Kidney glomerular epithelial cell (primary cell): ENCODE data around the gene COL25A1.
"Not testable (repeated sequence)": the region's sequence is repeated elsewhere in the genome, so short reads cannot be mapped to it uniquely, and the experiment has no call there.

Experiments used
- DNase-seq: peaks from one replicate; lab custom pipeline; 2025; lab: John Stamatoyannopoulos, UW

The COL25A1 gene

DNA sequence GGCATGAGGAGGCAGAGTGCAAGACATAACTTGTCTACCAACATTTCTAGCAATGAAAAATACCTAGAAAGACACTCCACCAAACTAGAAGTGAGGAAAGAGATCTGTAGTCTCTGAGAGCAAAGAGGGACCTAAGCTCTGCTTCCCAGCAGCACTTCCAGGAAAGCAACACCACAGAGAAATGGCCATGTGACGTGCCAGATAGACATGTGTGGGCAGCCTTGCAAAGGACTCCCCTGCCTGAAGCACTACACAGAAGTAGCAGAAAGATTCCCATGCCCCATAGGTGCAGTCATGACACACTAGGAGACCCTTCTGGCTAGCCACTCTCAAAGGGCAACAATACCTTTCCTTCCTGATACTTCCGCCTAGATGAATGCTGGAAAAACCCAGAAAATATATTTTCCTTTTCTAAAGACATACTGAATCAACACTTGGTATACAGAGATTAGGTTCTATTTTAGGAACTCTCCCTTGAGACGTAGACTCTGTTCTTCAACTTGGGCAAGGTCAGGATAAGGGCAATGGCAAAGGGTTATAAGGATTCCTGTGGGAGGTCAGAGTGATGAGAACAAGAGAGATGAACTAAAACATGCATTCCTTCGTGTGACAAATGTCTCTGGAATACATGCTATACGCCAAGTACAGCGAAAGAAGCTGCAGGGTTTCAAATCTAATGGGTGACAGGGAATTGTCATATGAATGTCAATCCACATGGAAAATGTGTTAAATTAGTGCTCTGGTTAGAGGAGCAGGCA, 352.1 kb downstream of the COL25A1 start:
- no peak for DNase-seq

DNA sequence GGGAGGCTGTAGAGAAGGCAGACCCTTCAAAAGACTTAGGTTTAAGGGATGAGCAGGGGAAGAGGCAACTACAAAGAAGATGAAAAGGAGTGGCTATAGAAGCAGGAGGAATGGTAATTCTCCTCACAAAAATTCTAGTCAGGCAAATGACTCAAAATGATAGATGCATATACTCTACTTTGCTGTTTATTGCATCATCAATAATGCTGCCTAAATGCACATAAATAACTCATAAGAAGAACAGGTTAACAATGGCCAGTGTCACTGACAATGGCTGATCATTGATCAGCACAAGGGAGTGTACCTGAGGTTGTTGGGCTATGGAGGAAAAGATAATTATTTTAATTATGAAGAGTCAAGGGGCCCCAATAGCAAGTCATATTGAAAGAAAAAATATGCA, 354.9 kb downstream of the COL25A1 start:
- no peak for DNase-seq

DNA sequence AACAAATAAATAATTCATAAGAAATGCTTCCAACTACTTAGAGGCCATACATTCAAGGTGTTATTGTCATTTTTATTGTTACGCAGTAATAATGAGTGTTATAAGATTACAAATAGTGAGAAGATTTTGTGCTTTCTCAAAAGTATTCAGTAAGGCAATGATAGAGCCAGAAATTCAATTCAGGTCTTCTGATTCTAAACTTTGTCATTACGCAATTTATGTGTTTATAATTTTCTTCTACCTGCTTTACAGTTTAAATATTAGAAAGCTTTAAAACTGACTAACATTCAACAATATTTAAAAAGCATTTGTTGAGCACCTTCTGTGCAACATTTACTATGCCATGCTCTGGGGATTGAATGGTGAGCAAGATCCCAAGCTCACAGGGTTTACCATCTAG, 356.2 kb downstream of the COL25A1 start:
- no peak for DNase-seq

DNA sequence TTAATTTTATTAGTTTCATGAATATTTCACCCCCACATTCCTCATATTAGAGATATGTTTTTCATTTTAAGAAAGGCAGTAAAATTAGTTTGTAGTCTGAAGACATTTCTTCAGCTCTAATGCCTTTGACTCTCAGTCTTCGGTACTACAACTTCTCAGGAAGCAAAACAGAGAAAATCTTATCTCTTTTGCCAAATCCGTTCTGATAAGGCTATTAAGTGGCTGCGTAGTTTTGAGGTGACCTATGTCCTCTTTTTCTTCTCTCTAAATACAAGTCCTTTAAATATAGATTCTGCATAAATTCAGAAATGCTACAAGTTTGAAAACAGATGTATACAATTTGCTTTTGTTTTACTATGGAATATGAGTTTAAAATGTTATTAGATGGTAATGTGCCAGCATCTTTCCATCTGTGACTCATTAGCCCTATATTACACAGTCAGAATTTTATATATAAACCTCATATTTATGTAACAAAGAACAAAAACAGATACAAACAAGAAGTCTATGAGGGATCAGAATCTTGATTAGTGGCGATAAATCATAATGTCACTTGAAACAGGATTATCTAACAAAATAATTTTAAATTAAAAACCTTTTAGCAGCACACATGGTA, 358.4 kb downstream of the COL25A1 start:
- DNase-seq: no peak

DNA sequence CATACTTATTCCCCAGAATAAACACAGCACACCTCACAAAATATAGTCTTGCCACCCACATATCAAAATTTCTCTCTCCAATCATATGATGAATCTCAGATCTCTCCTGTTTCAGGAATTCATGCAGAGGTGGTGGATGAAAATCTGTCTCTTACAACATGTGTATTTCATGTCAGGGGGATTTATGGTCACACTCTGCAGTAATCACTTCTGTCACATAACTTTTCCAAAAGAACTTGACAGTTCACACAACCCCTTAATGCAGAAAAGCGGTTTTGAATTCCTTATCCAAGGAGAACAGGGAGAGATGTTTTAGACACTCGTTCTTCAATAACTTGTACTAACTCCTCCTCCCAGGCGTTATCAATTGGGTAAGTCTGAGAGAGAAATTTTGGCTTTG, 359.1 kb downstream of the COL25A1 start:
- no peak for DNase-seq

DNA sequence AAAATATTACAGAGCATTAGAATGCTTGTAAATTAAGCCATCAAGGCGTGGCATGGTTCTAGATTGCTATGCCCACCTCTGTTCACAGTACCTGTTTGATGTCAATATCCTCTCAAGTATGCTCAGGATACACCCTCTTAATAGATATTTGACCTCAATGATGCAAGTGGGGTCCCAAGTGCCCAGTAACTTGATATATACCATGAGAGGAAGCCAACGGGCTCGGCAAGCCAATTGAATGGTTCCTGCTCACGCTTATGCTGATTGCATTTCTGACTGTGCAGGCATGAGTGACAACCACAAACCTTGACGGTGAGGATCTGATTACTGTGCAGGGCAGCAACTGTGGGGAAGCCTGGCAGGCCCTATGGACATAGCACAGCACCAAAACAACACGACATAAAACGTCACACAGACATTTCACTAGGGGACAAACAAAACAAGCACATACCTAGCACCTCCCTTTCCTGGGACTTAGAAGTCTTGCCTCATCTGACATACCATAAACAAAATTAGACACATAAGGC, 360.5 kb downstream of the COL25A1 start:
- no peak for DNase-seq

DNA sequence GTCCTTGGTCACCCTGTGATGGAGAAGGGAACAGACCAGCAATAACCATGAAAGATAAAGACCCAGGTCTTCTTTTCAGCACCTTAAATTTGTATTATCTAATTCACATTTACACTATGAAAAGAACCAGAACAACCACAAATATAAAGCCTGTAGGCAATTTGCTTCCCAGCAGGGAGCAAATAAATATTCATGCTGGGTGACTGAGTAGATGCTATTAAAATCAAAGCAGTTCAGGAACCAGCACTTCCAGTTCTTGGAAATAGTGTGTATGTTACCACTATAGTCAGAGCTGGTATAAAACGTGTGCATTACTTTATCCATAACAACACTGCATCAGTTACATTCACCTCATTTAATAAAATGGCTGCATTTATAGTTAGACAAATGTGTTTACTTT, 361.8 kb downstream of the COL25A1 start:
- no peak for DNase-seq

DNA sequence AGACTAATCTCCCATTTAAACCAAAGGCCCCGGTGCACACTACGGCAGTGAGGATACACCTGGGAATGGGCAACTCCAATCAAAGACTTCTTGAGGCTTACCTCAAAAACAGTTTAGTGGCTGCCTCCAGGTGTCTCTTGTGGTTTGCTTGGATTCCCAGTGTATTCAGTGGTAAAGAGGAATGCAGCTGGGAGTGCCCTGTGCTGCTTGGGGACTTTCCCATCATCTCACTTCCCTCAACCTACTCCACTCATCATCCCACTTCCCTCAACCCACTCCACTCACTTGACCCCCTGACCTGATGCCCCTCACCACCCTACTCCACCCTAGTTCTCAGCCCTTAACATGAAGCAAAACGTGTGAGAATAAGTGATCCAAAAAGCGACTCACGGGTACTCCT, 362.3 kb downstream of the COL25A1 start:
- peak; percentile 6 for DNase-seq

DNA sequence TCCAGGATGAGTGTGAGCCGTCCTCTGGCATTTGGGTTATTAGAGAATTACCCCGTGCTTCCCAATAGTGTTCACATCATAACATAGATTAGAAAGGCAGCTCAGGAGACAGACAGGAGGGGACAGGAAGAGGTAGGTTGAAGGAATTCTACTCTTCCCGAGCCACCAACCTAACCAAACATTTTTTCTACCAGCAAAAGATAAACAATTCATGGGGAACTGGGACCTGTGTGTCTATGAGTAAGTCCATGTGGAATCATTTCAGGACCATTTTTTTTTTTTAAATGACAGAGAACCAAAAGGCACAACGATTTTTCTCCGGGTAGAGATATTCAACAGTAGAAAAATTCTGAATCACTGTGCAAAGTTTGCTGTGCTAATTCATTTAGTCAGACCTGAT, 365.4 kb downstream of the COL25A1 start:
- DNase-seq: no peak

DNA sequence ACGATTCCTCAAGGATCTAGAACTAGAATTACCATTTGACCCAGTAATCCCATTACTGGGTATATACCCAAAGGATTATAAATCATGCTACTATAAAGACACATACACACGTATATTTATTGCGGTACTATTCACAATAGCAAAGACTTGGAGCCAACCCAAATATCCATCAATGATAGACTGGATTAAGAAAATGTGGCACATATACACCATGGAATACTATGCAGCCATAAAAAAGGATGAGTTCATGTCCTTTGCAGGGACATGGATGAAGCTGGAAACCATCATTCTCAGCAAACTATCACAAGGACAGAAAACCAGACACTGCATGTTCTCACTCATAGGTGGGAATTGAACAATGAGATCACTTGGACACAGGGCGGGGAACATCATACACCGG, 368.5 kb downstream of the COL25A1 start:
- not testable (repeated sequence) for DNase-seq

DNA sequence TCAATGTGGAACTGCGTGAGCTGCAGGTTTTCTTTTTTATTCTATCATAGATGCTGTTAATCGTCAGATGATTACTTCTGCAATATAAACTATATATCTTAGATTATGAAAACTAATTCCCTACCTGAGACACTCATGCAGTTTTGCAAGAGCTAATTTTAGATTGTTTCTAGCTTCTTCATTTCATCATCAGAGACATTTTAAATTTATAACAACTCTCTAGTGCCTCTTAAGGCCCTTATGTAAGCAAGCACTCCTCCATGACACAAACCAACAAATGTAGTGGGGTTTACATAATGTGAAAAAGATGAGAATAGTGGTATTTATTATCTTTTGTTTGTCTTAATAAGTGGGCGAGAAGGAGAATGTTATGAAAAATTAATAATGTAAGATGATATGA, 369.4 kb downstream of the COL25A1 start:
- DNase-seq: no peak

DNA sequence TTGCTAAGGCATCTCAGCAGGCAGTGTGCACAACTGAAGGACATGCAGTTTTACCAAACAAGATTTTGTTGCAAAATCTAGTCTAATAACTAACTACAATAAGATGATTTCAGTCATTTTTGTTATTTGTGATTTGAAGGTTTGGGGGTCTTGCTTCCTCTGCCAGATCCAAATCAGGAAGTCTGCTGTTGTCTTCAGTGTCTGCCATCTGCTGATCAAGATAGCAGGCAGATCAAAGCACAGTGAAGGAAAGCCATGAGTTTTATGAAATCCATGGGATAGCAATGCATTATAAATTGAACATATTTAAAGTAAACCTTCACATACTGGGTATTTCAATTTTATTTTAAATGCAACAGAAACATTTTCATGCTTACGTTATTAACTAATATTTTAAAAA, 370.5 kb downstream of the COL25A1 start:
- no peak for DNase-seq

DNA sequence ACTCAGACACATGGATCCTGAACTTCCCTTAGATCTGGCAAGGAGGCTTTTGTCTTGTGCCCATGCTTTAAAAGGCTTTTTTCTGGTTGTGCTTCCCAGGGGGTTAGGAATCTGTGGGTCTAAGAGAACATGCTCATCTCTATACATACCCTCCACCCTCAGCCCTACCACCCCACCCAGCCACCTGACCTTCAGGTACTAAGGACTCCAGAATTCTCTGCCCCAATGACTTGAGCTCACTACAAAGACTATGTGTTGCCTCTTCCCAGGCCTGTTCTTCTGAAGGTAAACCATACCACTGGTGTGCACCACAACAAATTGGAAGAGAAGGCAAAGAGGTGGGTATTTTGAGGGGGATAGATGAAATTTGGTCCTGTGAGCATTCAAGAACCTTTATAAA, 372.3 kb downstream of the COL25A1 start:
- no peak for DNase-seq

DNA sequence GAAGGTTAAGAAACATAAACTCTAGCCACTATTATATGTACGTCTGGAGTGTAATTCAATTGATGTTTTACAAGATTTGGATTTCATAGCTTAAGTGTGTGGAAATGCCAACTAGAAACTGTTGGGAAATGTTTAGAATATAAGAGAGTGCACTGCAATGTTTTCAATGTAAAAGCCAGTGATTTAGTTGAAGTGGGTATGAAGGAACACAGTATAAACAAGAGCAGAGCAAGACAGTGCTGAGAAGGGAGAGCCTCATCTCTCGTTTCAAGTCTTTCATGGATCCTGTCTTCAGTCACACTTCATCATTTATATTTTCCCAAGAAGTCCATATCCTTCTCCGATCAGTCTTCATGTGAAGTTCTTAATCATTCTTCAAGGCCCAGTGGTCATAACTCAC, 375.7 kb downstream of the COL25A1 start:
- no peak for DNase-seq

DNA sequence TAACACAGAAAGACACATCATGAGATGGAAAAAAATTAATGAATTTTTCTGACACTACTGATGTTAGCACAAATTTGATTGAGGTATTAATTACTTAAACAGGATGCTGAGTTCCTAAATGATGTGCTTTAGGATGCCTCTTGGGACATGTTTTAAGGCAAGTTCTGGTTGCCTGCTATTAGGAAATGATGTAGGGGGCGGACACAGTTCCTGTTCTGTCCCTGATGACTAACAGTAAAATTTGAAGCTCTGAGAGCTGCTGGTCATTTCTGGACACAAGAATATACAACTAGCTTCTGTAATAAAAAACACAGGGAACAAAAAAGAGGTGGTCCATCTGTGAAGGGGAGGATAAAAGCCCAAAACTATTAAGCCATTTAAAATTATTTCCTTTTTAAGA, 376.4 kb downstream of the COL25A1 start:
- DNase-seq: no peak

DNA sequence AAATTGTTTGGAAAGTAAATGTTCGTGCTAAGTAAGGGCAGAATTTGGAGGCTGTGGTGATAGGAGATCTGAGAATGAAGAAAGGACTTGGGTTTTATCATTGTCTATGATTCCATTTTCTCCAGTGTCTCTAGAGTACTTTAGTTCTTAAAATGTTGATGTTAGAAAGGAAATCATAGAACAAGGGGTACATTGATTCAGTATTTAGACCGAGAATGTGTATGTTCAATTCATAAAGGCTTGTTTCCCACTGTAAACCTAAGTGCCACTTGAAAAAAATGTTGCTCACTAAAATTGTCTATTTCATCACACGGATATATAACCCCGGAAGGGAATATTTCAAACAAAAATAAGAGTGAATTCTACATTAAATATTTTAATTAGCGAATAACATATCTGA, 380.3 kb downstream of the COL25A1 start:
- no peak for DNase-seq

DNA sequence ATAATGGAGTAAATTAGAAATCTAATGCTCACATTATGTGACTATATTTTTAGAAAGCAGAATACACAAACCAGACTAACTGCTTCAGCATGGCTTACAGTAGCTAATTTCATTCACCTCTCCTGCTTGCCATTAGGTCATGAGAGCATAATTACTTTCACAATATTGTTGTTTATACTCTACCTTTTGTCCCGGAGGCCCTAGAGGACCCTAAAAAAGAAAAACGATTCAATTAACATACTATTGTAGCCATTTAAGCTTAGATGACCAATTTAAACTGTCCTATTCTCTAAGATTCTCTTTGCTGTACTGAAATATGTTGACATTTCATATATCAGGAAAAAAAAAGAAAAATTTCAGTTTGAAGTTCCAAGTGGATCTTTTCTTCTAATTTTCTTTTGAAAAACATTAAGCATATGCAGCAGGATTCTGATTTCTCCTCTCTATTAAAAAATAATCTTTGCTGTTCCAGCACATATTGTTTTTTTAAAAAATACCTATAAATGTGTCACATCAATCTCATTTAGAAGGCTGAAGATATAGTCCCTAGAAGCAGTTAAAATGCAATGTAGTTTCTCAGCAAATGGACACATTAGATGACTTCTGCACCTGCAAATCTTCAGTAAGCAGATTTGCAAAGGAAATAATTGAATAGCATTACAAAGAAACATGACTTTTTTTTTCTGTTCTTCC, 381.9 kb downstream of the COL25A1 start:
- no peak for DNase-seq

DNA sequence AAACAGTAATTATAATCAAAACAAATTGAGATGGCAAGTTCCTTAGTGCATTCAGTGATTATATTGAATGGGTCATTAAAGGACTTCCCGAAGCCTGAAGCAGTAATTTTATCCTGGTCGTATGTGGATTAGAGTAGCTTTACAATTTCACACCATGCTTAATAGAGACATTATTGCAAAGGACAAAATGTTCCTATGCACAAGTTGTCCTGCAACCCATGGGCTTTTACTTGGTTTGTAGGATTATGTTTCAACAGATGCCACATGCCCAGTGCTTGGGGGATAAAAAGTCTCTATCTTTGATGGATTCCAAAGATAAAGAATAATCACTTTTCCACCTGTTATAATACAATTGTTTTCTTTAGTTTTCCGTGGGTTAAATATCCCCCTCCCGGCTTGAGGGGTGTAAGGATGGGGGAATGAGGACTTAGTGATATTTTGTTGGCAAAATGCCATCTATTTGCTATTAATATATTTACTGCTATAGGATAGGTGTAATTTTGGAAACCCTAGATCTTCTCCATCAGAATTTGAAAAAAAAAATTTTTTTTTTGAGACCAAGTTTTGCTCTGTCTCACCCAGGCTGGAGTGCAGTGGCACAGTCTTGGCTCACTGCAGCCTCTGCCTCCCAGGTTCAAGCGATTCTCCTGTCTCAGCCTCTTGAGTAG, 383.1 kb downstream of the COL25A1 start:
- no peak for DNase-seq

DNA sequence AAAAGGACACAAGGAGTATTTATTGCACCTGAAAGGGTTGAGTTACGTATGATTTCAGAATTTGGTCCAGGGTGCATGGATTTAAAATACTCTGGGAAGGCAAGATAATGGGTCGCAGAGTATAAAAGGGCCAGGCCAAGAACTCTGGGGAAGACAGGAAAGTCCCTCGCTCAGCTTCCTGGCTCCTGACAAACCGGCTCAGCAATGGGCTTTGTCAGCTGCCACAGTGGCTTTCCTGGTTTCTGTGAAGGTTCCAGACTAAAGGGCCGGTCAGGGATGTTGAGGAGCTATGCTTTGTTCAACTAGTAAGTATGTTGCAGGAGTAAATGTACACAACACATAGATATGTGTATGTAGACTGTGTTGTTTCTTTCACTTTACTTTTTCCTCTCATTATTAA, 385.2 kb downstream of the COL25A1 start:
- no peak for DNase-seq

DNA sequence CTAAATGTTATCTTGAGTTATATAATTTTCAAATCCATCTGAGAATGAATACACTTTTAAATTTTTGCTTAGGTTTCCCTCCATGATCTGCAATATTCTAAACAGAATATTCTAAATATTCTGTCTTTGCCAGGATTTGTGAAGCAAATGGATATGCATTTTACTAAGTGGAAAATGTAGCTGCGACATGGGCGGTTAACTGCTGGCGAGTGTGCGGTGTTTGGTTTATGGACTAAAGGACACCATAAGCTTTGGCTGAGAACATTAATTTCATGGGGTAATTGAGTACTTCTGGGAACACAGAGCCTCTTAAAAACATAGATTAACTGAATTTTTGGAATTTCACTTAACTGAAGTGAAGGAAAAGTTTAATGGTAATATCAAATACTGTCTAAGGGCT, 385.8 kb downstream of the COL25A1 start:
- no peak for DNase-seq

DNA sequence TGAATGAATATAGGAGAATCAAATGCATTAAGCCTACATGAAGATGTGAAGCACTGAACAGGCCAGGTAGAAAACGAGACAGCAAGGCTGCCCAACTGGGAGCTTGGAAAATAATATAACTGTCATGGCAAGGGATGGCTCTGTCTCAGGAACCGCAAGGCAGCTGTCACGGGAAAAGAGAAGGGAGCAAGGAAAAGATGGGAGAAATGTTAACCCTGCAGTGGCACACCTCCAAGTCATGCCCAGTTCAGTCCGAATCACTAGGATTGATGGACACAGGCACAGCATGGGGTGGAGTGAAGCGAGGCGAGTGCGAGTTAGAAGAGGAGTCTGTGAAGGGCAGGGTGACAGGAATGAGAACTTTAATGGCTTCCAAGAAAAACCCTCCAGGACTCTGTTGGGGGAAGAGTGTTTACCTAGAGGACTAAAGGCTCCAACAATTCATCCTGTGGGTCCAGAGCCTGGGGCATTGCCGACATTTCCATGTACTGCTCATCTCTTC, 395.5 kb downstream of the COL25A1 start:
- DNase-seq: no peak

DNA sequence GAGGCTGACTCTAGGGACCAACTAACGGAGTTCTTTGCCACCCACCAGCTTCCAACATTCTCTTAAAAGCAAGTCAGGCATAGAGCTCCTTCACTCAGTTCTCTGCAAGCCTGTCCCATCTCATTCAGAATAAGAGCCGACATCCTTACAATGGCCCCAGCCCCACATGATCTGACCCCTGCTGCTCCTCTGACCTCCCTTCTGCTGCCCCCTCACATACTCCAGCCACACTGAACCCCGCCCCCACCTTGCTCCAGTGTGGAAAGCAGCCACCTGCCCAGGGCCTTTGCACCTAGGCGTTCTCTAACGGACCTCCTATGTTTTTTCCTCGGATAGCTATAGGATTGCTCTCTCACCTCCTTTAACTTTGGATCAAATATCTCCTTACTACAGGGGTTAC, 396.5 kb downstream of the COL25A1 start:
- no peak for DNase-seq
